Measurements from ENCODE around the gene FICD. TPM values are rescaled to one million over a fixed set of nuclear protein-coding genes. Genes with fewer than 3 reads are reported as not detected.

Gene FICD
- total and polyA plus RNA-seq, 2 donors (not counting 1 experiment from before 2014, with no cell fraction given) = 1.9 to 8.6 TPM

GRCh38 chr12:108542320-108542719 lies 27.2 kb downstream of the FICD start:
- Histone ChIP-seq H3K4me3 (replicated peaks in 1 of 4; ENCODE audit: control extremely low read depth in 1 of 4, insufficient read depth in 1 of 4, low read depth in 3 of 4, low read length in 4 of 4) (no peak overlapping the region), H4K20me1 (ENCODE audit: control insufficient read depth, extremely low read depth, insufficient read depth, low read length) (peaks cover 1% of the 10 kb centered on the region), H2AFZ (ENCODE audit: low read length) (no peak overlapping the region), H3K27me3 (ENCODE audit: control insufficient read depth, insufficient read depth, low read length) (no peaks in the 10 kb centered on the region), H3K9ac (ENCODE audit: insufficient read depth, low read length) (no peak overlapping the region), H3K9me3 (ENCODE audit: control insufficient read depth, insufficient read depth, low read depth, low read length) (no peaks in the 10 kb centered on the region), H3K36me3 (ENCODE audit: control insufficient read depth, insufficient read depth, low read length) (peaks cover 4% of the 10 kb centered on the region), H3K27ac (ENCODE audit: insufficient read depth, low read length) (no peak overlapping the region), H3K4me1 (ENCODE audit: control insufficient read depth, extremely low read depth, insufficient read depth, low read length) (no peaks in the 10 kb centered on the region), H3K79me2 (ENCODE audit: control insufficient read depth, insufficient read depth, low read length) (peaks cover 10% of the 10 kb centered on the region), H3K4me2 (ENCODE audit: extremely low read depth, insufficient read depth, low read length) (no peak overlapping the region)
- DNase-seq (ENCODE audit: low read depth in 2 of 2) = peak in 1 of 2 donors; percentile 32
- TF ChIP-seq CTCF (conservative IDR thresholded peaks at IDR 0.05 in 1 of 2, IDR thresholded peaks at IDR 0.05 in 1 of 2; ENCODE audit: low read depth in 1 of 2, low read length in 2 of 2) (no peak), EZH2 (IDR thresholded peaks at IDR 0.05; ENCODE audit: low read length, missing control alignments) (no peak)

- Histone ChIP-seq H3K4me2 (ENCODE audit: extremely low read depth, insufficient read depth, low read length) (no peak overlapping the region), H3K9me3 (ENCODE audit: control insufficient read depth, insufficient read depth, low read depth, low read length) (no peaks in the 10 kb centered on the region), H2AFZ (ENCODE audit: low read length) (no peak overlapping the region), H3K4me1 (ENCODE audit: control insufficient read depth, extremely low read depth, insufficient read depth, low read length) (no peaks in the 10 kb centered on the region), H4K20me1 (ENCODE audit: control insufficient read depth, extremely low read depth, insufficient read depth, low read length) (peaks cover 1% of the 10 kb centered on the region), H3K9ac (ENCODE audit: insufficient read depth, low read length) (no peak overlapping the region), H3K4me3 (replicated peaks in 1 of 4; ENCODE audit: control extremely low read depth in 1 of 4, insufficient read depth in 1 of 4, low read depth in 3 of 4, low read length in 4 of 4) (no peak overlapping the region), H3K36me3 (ENCODE audit: control insufficient read depth, insufficient read depth, low read length) (peaks cover 9% of the 10 kb centered on the region), H3K27ac (ENCODE audit: insufficient read depth, low read length) (no peak overlapping the region), H3K27me3 (ENCODE audit: control insufficient read depth, insufficient read depth, low read length) (no peaks in the 10 kb centered on the region), H3K79me2 (ENCODE audit: control insufficient read depth, insufficient read depth, low read length) (peaks cover 12% of the 10 kb centered on the region)
- DNase-seq (ENCODE audit: low read depth in 2 of 2) = no peak
- no peak for TF ChIP-seq CTCF (conservative IDR thresholded peaks at IDR 0.05 in 1 of 2, IDR thresholded peaks at IDR 0.05 in 1 of 2; ENCODE audit: low read depth in 1 of 2, low read length in 2 of 2)
- no peak for TF ChIP-seq EZH2 (IDR thresholded peaks at IDR 0.05; ENCODE audit: low read length, missing control alignments)
Measured at GRCh38 chr12:108543652-108544051, 28.6 kb downstream of the FICD start.

GRCh38 chr12:108547686-108548085 lies 32.6 kb downstream of the FICD start:
- TF ChIP-seq CTCF (conservative IDR thresholded peaks at IDR 0.05 in 1 of 2, IDR thresholded peaks at IDR 0.05 in 1 of 2; ENCODE audit: low read depth in 1 of 2, low read length in 2 of 2) = no peak
- TF ChIP-seq EZH2 (IDR thresholded peaks at IDR 0.05; ENCODE audit: low read length, missing control alignments) = no peak
- no peak overlapping the region for H3K27ac ChIP-seq (ENCODE audit: insufficient read depth, low read length)
- no peaks in the 10 kb centered on the region for H3K9me3 ChIP-seq (ENCODE audit: control insufficient read depth, insufficient read depth, low read depth, low read length)
- H3K4me1 ChIP-seq (ENCODE audit: control insufficient read depth, extremely low read depth, insufficient read depth, low read length) = no peaks in the 10 kb centered on the region
- peaks cover 9% of the 10 kb centered on the region for H3K36me3 ChIP-seq (ENCODE audit: control insufficient read depth, insufficient read depth, low read length)
- DNase-seq (ENCODE audit: low read depth in 2 of 2) = no peak
- peaks cover 44% of the 10 kb centered on the region for H3K79me2 ChIP-seq (ENCODE audit: control insufficient read depth, insufficient read depth, low read length)
- no peak overlapping the region for H3K9ac ChIP-seq (ENCODE audit: insufficient read depth, low read length)
- H3K4me3 ChIP-seq (replicated peaks in 1 of 4; ENCODE audit: control extremely low read depth in 1 of 4, insufficient read depth in 1 of 4, low read depth in 3 of 4, low read length in 4 of 4) = no peak overlapping the region
- H2AFZ ChIP-seq (ENCODE audit: low read length) = no peak overlapping the region
- H4K20me1 ChIP-seq (ENCODE audit: control insufficient read depth, extremely low read depth, insufficient read depth, low read length) = no peaks in the 10 kb centered on the region
- no peak overlapping the region for H3K4me2 ChIP-seq (ENCODE audit: extremely low read depth, insufficient read depth, low read length)
- H3K27me3 ChIP-seq (ENCODE audit: control insufficient read depth, insufficient read depth, low read length) = no peaks in the 10 kb centered on the region

Data from fibroblast of lung (primary cell).